Astrocyte (in vitro differentiated cells and primary cell): Measurements from ENCODE around the gene FAM53B. TPM values are rescaled to one million over a fixed set of nuclear protein-coding genes. Genes with fewer than 3 reads are reported as not detected.

Source experiments
- DNase-seq: peaks from one replicate; pipeline ENCODE4 v3.0.0-alpha.2; 2010; ENCODE audit warnings: low read depth
- FAIRE-seq: peaks from 2 replicates; lab custom pipeline; 2011; peaks lifted over from hg19 to GRCh38; lab: Jason Lieb, UNC
- H2AFZ ChIP-seq: 2 replicates; pipeline ENCODE4 v1.6.0; 2012; ENCODE audit warnings: low read depth, low read length, inconsistent platforms
- H3K27ac ChIP-seq: 2 replicates; pipeline ENCODE4 v1.5.1; 2011; ENCODE audit warnings: low read depth, low read length, inconsistent platforms
- H3K27me3 ChIP-seq: 2 replicates; pipeline ENCODE4 v1.6.0; 2011; ENCODE audit warnings: low read length, inconsistent platforms; ENCODE audit not compliant: insufficient read depth
- H3K36me3 ChIP-seq: 2 replicates; pipeline ENCODE4 v1.5.1; 2011; ENCODE audit warnings: low read length, inconsistent platforms; ENCODE audit not compliant: insufficient read depth
- H3K4me1 ChIP-seq: 2 replicates; pipeline ENCODE4 v1.5.1; 2011; ENCODE audit warnings: low read length, inconsistent platforms; ENCODE audit not compliant: insufficient read depth
- H3K4me2 ChIP-seq: 2 replicates; pipeline ENCODE4 v1.6.0; 2012; ENCODE audit warnings: low read length, inconsistent platforms
- H3K4me3 ChIP-seq: 2 replicates; pipeline ENCODE4 v1.5.1; 2011; ENCODE audit warnings: low read depth, mild to moderate bottlenecking, low read length, inconsistent platforms; ENCODE audit not compliant: insufficient read depth
- H3K79me2 ChIP-seq: 2 replicates; pipeline ENCODE4 v1.6.0; 2012; ENCODE audit warnings: mild to moderate bottlenecking, low read length, inconsistent platforms; ENCODE audit not compliant: insufficient read depth
- H3K9ac ChIP-seq: 2 replicates; pipeline ENCODE4 v1.6.0; 2012; ENCODE audit warnings: mild to moderate bottlenecking, low read length, inconsistent platforms
- H3K9me3 ChIP-seq: 2 replicates; pipeline ENCODE4 v1.5.1; 2012; ENCODE audit warnings: low read depth, mild to moderate bottlenecking, low read length, inconsistent platforms; ENCODE audit not compliant: insufficient read depth
- H4K20me1 ChIP-seq: 2 replicates; pipeline ENCODE4 v1.6.0; 2012; ENCODE audit warnings: low read length, inconsistent platforms; ENCODE audit not compliant: insufficient read depth
- H3K27ac Mint-ChIP-seq: one replicate; pipeline ENCODE4 v1.8.0; 2021; ENCODE audit warnings: mild to moderate bottlenecking, mixed read lengths; ENCODE audit not compliant: unreplicated experiment
- H3K27me3 Mint-ChIP-seq: one replicate; pipeline ENCODE4 v1.8.0; 2021; ENCODE audit warnings: low read depth, mixed read lengths; ENCODE audit not compliant: unreplicated experiment
- H3K36me3 Mint-ChIP-seq: one replicate; pipeline ENCODE4 v1.8.0; 2021; ENCODE audit warnings: low read depth, mixed read lengths; ENCODE audit not compliant: unreplicated experiment
- H3K4me1 Mint-ChIP-seq: one replicate; pipeline ENCODE4 v1.8.0; 2021; ENCODE audit warnings: low read depth, mixed read lengths; ENCODE audit not compliant: unreplicated experiment
- H3K4me3 Mint-ChIP-seq: one replicate; pipeline ENCODE4 v1.8.0; 2021; ENCODE audit warnings: mild to moderate bottlenecking, moderate library complexity, mixed read lengths; ENCODE audit not compliant: unreplicated experiment
- H3K9me3 Mint-ChIP-seq: one replicate; pipeline ENCODE4 v1.8.0; 2021; ENCODE audit warnings: mild to moderate bottlenecking, mixed read lengths; ENCODE audit not compliant: unreplicated experiment
- CTCF ChIP-seq: IDR thresholded peaks from 2 replicates; pipeline ENCODE4 v1.5.1; 2011; ENCODE audit warnings: low read depth, mild to moderate bottlenecking, inconsistent platforms, low read length, moderate library complexity; ENCODE audit not compliant: insufficient read depth
- EZH2 ChIP-seq: IDR thresholded peaks from 2 replicates; pipeline ENCODE4 v1.6.1; 2012; ENCODE audit warnings: mild to moderate bottlenecking, low read length, inconsistent platforms; ENCODE audit not compliant: insufficient read depth
- total RNA-seq: library from RNA; stranded (reverse); gene quantifications from 2 replicates; pipeline ENCODE4 v1.2.1, GENCODE V29; 2021

FAM53B gene
- total RNA-seq, 1 donor from 2014 or later, result 12.9 TPM

GRCh38 chr10:124670849-124671248, 73.3 kb downstream of the FAM53B start:
- H3K27me3 ChIP-seq, result no peaks in the 10 kb centered on the region
- Mint-ChIP-seq H3K36me3 (peaks cover 8% of the 10 kb centered on the region), H3K4me3 (no peak overlapping the region), H3K27me3 (no peaks in the 10 kb centered on the region), H3K4me1 (peaks cover 6% of the 10 kb centered on the region), H3K9me3 (no peaks in the 10 kb centered on the region), H3K27ac (peak overlapping the region; percentile 16)
- no peak overlapping the region for H3K27ac ChIP-seq
- H3K4me3 ChIP-seq, result no peak overlapping the region
- DNase-seq, result no peak
- TF ChIP-seq CTCF, result no peak
- no peak for TF ChIP-seq EZH2
- peaks cover 94% of the 10 kb centered on the region for H4K20me1 ChIP-seq
- no peaks in the 10 kb centered on the region for H3K36me3 ChIP-seq
- H3K4me2 ChIP-seq, result no peak overlapping the region
- H3K9me3 ChIP-seq, result no peaks in the 10 kb centered on the region
- H3K4me1 ChIP-seq, result no peaks in the 10 kb centered on the region
- H3K9ac ChIP-seq, result no peak overlapping the region
- no peak for FAIRE-seq
- no peak overlapping the region for H2AFZ ChIP-seq
- H3K79me2 ChIP-seq, result no peaks in the 10 kb centered on the region

DNA sequence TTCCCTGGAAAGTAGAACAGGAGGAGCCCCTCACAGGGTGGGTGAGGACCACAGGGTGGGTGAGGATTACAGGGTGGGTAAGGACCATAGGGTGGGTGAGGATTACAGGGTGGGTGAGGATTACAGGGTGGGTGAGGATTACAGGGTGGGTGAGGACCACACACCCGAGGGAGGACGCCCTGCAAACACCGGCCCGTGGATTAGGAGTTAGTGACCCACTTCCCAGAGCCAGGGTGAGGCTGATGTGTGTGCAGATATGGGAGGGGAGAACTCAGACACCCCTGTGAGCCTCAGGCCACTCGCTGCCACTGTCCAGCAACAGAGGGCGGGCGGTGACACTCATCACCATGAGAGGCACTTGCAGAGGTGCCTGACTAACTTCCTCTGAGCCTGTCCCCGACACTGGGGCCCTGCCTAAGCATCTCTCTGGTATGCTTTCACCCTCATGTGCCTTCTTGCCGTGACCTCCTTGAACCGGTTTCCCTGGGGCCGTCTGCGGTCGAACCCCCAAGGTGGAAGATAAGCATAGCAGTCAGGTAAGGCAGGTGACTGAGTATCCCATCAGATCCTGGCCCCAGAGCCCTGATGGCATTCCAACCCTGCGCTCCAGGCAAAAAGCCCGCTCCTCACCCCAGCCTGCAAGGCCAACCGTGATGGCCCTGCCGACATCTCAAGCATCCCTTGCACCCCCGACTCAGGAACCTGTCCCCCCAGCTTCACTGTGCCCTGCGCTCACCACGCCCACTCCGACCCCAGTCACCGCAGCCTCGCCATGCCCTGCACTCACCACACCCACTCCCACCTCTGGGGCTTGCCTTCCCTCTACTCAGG, 74.1 kb downstream of the FAM53B start:
- FAIRE-seq, result no peak
- no peak for DNase-seq
- Mint-ChIP-seq H3K27me3 (no peaks in the 10 kb centered on the region), H3K4me1 (peaks cover 6% of the 10 kb centered on the region), H3K36me3 (peaks cover 3% of the 10 kb centered on the region), H3K9me3 (no peaks in the 10 kb centered on the region), H3K4me3 (peak overlapping the region; percentile 52), H3K27ac (no peak overlapping the region)
- H3K4me2 ChIP-seq, result no peak overlapping the region
- H3K27ac ChIP-seq, result no peak overlapping the region
- no peak overlapping the region for H2AFZ ChIP-seq
- no peaks in the 10 kb centered on the region for H3K4me1 ChIP-seq
- no peaks in the 10 kb centered on the region for H3K79me2 ChIP-seq
- TF ChIP-seq CTCF, result no peak
- TF ChIP-seq EZH2, result no peak
- no peak overlapping the region for H3K4me3 ChIP-seq
- no peaks in the 10 kb centered on the region for H3K36me3 ChIP-seq
- no peak overlapping the region for H3K9ac ChIP-seq
- peaks cover 93% of the 10 kb centered on the region for H4K20me1 ChIP-seq
- H3K9me3 ChIP-seq, result no peaks in the 10 kb centered on the region
- no peaks in the 10 kb centered on the region for H3K27me3 ChIP-seq
